OCI-LY7 (cell line): ENCODE data around the gene VPS45.

Experiments
- CTCF ChIP-seq: fragments of 200-600 bp; sonication (generic); conservative IDR thresholded peaks from 2 replicates; pipeline ENCODE4 v1.5.1; 2014; ENCODE audit warnings: mild to moderate bottlenecking, antibody characterized with exemption, low read length, moderate library complexity, mixed read lengths
- EZH2phosphoT487 ChIP-seq: fragments of 200-600 bp; sonication (generic); IDR thresholded peaks from 2 replicates; pipeline ENCODE4 v1.6.1; 2018; ENCODE audit warnings: low read depth, borderline replicate concordance, mild to moderate bottlenecking, mixed run types, antibody characterized with exemption, low read length, moderate library complexity, mixed read lengths

DNA sequence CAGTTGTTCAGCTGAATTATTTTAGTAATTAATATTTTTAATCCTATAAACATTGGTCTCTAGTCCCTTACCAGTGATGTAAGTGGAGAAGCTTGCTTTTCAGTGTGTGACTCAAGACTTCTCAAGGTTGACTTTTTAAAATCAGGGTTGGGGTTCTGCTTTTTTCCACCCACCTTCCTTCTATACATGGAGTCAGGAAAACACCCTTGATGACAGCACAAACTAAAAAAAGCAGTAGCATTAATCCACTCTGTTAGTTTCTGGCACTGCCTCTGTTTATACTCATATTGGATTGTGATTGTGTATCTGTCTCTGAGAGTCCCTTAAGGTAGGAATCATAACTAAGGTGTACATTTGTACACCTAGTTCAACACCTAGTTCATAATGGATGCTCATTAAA, 73.9 kb downstream of the VPS45 start:
- TF ChIP-seq CTCF: no peak
- TF ChIP-seq EZH2phosphoT487: no peak
